Measurements from ENCODE around the gene AS3MT.
A peak's percentile ranks its signal among the peaks of the same experiment; 100 is the strongest.

AS3MT gene

GRCh38 chr10:102837230-102837721 is 32.0 kb upstream of the AS3MT start, which contains the start of gene CYP17A1 (continued):
- no peak for TF ChIP-seq ZNF248 (tag by site-specific recombination; IDR thresholded peaks at IDR 0.05)
- no peak for TF ChIP-seq SP2 (tag by site-specific recombination; IDR thresholded peaks at IDR 0.05)
- no peak for TF ChIP-seq ZNF76 (tag by site-specific recombination; IDR thresholded peaks at IDR 0.05; ENCODE audit: borderline replicate concordance, low read depth)
- TF ChIP-seq ZNF341 (tag by site-specific recombination; IDR thresholded peaks at IDR 0.05; ENCODE audit: low read depth): no peak
- no peak for TF ChIP-seq ZNF624 (tag by site-specific recombination; IDR thresholded peaks at IDR 0.05)
- no peak for TF ChIP-seq ZFP69B (tag by site-specific recombination; IDR thresholded peaks at IDR 0.05)
- TF ChIP-seq KLF9 (tag by site-specific recombination; IDR thresholded peaks at IDR 0.05; ENCODE audit: low read depth): no peak
- no peak for TF ChIP-seq ZNF394 (tag by site-specific recombination; IDR thresholded peaks at IDR 0.05; ENCODE audit: borderline replicate concordance)
- no peak for TF ChIP-seq ZNF785 (tag by site-specific recombination; IDR thresholded peaks at IDR 0.05)
- TF ChIP-seq ZBTB17 (tag by site-specific recombination; IDR thresholded peaks at IDR 0.05): 0 out of 2 replicates have a peak, but pooled peaks have one; percentile 25
- TF ChIP-seq KLF17 (tag by site-specific recombination; IDR thresholded peaks at IDR 0.05): no peak
- TF ChIP-seq ZNF548 (tag by site-specific recombination; IDR thresholded peaks at IDR 0.05): no peak
- TF ChIP-seq ZNF530 (tag by site-specific recombination; IDR thresholded peaks at IDR 0.05; ENCODE audit: low read depth): peak; percentile 86; the same call in 1 of the 2 replicates
- no peak for TF ChIP-seq ATF2 (tag by site-specific recombination; IDR thresholded peaks at IDR 0.05; ENCODE audit: low read depth)
- peak; percentile 45 for TF ChIP-seq GLIS1 (tag by site-specific recombination; IDR thresholded peaks at IDR 0.05)
- peak; percentile 72 for TF ChIP-seq ZBTB8A (tag by site-specific recombination; IDR thresholded peaks at IDR 0.05)
- TF ChIP-seq ZNF791 (tag by site-specific recombination; IDR thresholded peaks at IDR 0.05): no peak
- TF ChIP-seq CTCF (tag by site-specific recombination; IDR thresholded peaks at IDR 0.05): no peak; the same call in 1 of the 2 replicates
- TF ChIP-seq ZNF184 (tag by site-specific recombination; IDR thresholded peaks at IDR 0.05): no peak
- no peak for TF ChIP-seq ZNF513 (tag by site-specific recombination; IDR thresholded peaks at IDR 0.05)
- no peak for TF ChIP-seq ZXDB (tag by site-specific recombination; IDR thresholded peaks at IDR 0.05)
- TF ChIP-seq ZBTB21 (tag by site-specific recombination; IDR thresholded peaks at IDR 0.05): no peak
- TF ChIP-seq HIC1 (tag by site-specific recombination; IDR thresholded peaks at IDR 0.05): no peak
- TF ChIP-seq ZNF239 (tag by site-specific recombination; IDR thresholded peaks at IDR 0.05): no peak
- no peak for TF ChIP-seq HOXA7 (CRISPR knock-in tag; IDR thresholded peaks at IDR 0.05; ENCODE audit: borderline replicate concordance)
- TF ChIP-seq ZNF174 (tag by site-specific recombination; IDR thresholded peaks at IDR 0.05): no peak
- no peak for TF ChIP-seq ZNF473 (tag by site-specific recombination; IDR thresholded peaks at IDR 0.05)
- no peak for TF ChIP-seq ZNF658 (tag by site-specific recombination; IDR thresholded peaks at IDR 0.05)
- peak; percentile 23; the same call in 1 of the 2 replicates for TF ChIP-seq ZNF398 (tag by site-specific recombination; IDR thresholded peaks at IDR 0.05)
- TF ChIP-seq ZNF335 (tag by site-specific recombination; conservative IDR thresholded peaks at IDR 0.05): peak; percentile 47; the same call in 1 of the 2 replicates
- TF ChIP-seq HOXD13 (CRISPR knock-in tag; IDR thresholded peaks at IDR 0.05; ENCODE audit: borderline replicate concordance): no peak
- peak; percentile 55 for TF ChIP-seq ZBTB48 (tag by site-specific recombination; IDR thresholded peaks at IDR 0.05)
